D721Med (cell line): ENCODE measurements around the gene HPS4.

ENCODE experiments used
- DNase-seq: peaks from one replicate; pipeline ENCODE4 v3.0.0; 2011; ENCODE audit warnings: low spot score; ENCODE audit not compliant: insufficient read length
- FAIRE-seq: peaks from 2 replicates; lab custom pipeline; 2011; peaks lifted over from hg19 to GRCh38; lab: Jason Lieb, UNC
- TF ChIP-seq, protein P1 (sequence below): IDR thresholded peaks from 2 replicates; pipeline ENCODE4 v1.5.1; 2012; ENCODE audit warnings: mild to moderate bottlenecking, control low read depth; ENCODE audit not compliant: insufficient read depth; ENCODE audit errors: missing control alignments

The HPS4 gene

DNA sequence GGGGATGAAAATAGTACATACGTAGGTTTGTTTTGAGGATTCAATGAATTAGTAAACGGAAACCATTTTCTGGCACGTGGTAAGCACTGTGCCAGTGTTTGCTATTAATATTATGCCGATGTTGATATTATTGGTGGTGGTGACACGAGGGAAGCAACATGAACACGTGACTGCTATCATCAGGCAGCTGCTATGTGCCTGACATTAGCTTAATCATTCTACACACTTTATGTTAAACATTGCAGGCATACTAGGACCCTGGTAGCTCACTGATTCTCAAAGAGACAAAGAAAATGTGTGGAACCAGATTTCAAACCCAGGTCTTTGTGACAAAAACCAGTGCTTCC is 750 bp upstream of the HPS4 start:
- TF ChIP-seq, protein P1, sequence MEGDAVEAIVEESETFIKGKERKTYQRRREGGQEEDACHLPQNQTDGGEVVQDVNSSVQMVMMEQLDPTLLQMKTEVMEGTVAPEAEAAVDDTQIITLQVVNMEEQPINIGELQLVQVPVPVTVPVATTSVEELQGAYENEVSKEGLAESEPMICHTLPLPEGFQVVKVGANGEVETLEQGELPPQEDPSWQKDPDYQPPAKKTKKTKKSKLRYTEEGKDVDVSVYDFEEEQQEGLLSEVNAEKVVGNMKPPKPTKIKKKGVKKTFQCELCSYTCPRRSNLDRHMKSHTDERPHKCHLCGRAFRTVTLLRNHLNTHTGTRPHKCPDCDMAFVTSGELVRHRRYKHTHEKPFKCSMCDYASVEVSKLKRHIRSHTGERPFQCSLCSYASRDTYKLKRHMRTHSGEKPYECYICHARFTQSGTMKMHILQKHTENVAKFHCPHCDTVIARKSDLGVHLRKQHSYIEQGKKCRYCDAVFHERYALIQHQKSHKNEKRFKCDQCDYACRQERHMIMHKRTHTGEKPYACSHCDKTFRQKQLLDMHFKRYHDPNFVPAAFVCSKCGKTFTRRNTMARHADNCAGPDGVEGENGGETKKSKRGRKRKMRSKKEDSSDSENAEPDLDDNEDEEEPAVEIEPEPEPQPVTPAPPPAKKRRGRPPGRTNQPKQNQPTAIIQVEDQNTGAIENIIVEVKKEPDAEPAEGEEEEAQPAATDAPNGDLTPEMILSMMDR = no peak
- DNase-seq = no peak
- no peak for FAIRE-seq

DNA sequence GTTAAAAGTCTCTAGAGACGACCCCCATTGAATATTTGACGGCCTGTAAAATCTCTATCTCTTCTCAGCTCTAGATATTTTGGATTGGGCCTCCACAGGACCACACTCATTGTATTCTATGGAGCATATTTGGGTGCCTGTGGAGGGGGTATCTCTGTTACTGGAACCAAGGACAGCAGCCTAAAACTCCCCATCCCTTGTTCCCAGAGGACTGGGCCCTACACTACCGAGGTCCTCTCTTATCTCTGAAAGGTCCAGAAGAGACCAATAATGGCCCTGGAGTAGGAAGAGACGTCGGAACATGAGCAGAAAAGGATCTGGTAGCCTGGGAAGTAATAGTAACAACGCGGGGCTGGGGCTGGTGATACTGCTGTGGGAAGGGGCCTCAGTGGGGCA is 542 bp downstream of the HPS4 start:
- TF ChIP-seq, protein P1 = no peak
- DNase-seq (no peak), FAIRE-seq (no peak)

DNA sequence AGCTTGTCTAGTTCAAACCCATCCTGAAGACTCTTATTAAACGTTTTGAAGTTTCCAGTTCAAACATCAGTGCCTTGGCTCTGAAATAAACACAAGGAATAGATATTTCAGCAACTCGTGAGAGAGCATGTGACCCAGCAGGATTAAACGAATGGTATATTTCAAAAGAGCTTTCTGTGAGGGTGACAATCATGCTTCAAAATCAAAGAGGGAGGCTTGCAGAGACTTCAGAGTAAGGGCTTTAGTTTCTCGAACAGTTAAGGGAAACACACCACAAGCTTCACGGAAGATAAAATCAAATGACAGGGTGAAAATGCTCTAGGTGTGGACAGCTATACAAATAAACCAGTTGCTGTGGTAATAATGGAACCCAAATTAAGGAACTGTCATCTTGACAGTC is 1.4 kb downstream of the HPS4 start:
- TF ChIP-seq, protein P1 = no peak
- no peak for DNase-seq
- no peak for FAIRE-seq

DNA sequence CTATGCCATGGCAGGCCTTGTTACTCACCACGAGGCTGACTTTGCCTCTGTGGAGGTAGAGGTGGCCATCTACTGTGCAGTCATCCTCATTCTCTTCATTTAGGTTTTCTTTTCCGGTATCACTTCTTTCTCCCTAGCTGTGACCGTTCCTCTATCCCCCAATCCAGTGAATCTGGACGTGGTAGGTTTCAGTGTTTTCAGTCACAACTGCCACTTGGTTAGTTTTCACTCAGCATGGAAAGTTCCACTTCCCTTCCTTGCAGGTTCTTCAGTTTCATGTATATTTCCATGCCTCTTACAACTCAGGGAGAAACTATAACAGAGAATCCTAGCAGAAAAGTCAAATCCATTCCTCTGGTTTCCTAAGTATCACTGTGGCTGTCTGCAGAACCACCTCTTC is 1.9 kb downstream of the HPS4 start:
- TF ChIP-seq, protein P1 = no peak
- DNase-seq (no peak), FAIRE-seq (no peak)

DNA sequence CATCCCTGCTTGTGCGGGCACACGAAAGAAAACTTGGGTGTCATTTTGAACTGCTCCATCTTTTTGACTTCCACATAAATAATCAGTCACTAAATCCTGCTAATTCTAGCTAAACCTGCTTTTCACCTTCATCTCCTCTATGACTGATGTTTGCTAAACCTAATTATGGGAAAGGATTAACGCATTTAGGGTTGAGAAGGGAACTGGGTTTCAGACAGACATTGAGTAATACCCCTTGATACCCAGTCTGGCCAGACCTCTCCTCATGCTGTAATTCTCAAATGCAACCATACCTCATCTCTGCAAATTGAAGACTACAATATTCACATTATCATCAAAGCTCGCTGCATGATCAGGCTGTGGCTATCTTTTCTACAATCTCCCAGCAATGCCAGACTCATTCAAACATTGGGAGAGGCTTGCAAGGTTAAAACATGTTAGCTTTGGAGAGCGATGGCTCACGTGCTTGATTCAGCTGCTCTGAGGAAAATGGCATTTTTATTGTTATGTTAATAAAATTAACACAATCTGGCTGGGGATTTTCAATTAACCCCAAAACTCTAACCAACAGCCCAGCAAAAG is 2.4 kb downstream of the HPS4 start:
- no peak for FAIRE-seq
- DNase-seq = no peak
- TF ChIP-seq, protein P1 = no peak

DNA sequence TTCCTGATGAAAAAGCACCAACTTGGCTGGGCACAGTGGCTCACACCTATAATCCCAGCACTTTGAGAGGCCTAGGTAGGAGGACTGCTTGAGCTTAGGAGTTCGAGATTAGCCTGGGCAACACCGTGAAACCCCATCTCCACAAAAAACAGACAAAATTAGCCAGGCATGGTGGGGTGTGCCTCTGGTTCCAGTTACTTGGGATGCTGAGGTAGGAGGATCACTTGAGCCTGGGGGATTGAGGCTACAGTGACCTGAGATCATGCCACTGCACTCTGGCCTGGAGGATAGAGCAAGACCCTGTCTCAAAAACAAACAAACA is 3.0 kb downstream of the HPS4 start:
- no peak for DNase-seq
- TF ChIP-seq, protein P1 = no peak
- FAIRE-seq = no peak

DNA sequence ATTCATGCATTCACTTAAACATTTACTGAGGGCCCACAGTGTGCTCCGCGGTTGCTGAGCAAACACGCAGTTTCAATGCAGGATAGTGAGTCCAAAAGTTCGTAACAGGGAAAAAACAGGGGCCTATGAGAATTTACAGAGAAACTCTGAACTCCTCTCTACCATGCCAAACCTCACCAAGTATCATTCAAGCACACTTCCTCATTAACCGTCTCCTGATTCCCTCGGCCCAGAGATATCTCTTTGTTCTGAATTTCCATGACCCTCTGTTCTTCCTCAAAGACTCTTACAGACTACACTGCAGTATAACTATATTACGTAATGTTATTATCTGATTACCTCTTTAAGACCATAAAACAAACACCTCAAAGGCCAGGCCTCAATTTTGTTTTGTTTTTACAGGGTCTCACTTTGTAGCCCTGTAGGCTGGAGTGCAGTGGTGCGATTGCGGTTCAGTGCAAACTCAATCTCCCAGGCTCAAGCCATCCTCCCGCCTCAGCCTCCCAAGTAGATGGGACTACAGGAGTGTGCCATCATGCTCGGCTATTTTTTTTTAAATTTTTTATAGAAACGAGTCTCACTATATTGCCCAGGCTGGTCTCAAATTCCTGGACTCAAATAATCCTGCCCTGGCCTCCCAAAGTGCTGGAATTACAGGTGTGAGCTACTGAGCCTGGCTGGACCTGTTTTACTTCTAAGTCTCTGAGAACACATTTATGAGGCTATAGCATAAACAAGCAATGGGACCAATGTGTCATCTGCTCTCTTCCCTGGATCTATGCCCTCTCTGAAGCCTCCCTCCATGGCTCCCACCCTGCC is 3.6 kb downstream of the HPS4 start:
- TF ChIP-seq, protein P1 = no peak
- no peak for DNase-seq
- FAIRE-seq = no peak
